Body of pancreas (tissue), 4 donors: ENCODE results near the gene RPL6. TPM values are rescaled to one million over a fixed set of nuclear protein-coding genes. Genes with fewer than 3 reads are reported as not detected.

Experiments used
- ATAC-seq: fragments of 150-250 bp; one replicate; pipeline ENCODE4 v1.9.1; 2016
- DNase-seq, 4 donors: peaks; one replicate each; pipeline ENCODE4 v3.0.0-alpha.2; 2019
- H3K27ac ChIP-seq, 4 donors: fragments of 200-600 bp; sonication (generic); 1 replicate in 3 of 4; 2 replicates in 1 of 4; pipeline versions ENCODE4 v1.5.1 to v1.6.1; 2016 to 2019; ENCODE audit warnings: mild to moderate bottlenecking in 1 of 4, mixed read lengths in 1 of 4, moderate library complexity in 1 of 4
- H3K27me3 ChIP-seq, 2 donors: fragments of 200-600 bp; sonication (generic); one replicate each; pipeline ENCODE4 v1.6.0; 2016; ENCODE audit warnings: mild to moderate bottlenecking in 1 of 2
- H3K36me3 ChIP-seq, 2 donors: fragments of 200-600 bp; sonication (generic); replicated peaks in 1 of 2; 2 replicates each; pipeline ENCODE4 v1.5.1; 2016; ENCODE audit warnings: low read depth in 2 of 2; ENCODE audit not compliant: insufficient read depth in 1 of 2
- H3K4me1 ChIP-seq: fragments of 200-600 bp; sonication (generic); one replicate; pipeline ENCODE4 v1.6.0; 2016
- H3K4me3 ChIP-seq, 2 donors: fragments of 200-600 bp; sonication (generic); 1 replicate in 1 of 2; 2 replicates in 1 of 2; pipeline ENCODE4 v1.5.1; 2016 to 2019
- H3K9me3 ChIP-seq, 3 donors: fragments of 200-600 bp; sonication (generic); 1 replicate in 2 of 3; 2 replicates in 1 of 3; pipeline ENCODE4 v1.5.1; 2016
- CTCF ChIP-seq, 7 experiments: fragments of 450-650 bp in 4 of 7; fragments of 200-600 bp in 3 of 7; sonication (generic) in 3 of 7; IDR thresholded peaks; one replicate each; pipeline ENCODE4 v1.5.1; 2016 to 2019; ENCODE audit warnings: antibody characterized with exemption in 7 of 7
- POLR2A ChIP-seq, 3 donors: fragments of 450-650 bp; IDR thresholded peaks; one replicate each; pipeline ENCODE4 v1.6.1; 2016; ENCODE audit warnings: antibody characterized with exemption in 3 of 3, mild to moderate bottlenecking in 2 of 3
- WGBS, 2 donors: methylation state at CpG; one replicate each; pipeline ENCODE4 v1.1.5; 2017; 5-methylcytosine and 5-hydroxymethylcytosine counted together
- intact Hi-C: fragments of 100-400 bp; cut with DNase I; formaldehyde crosslinking; loops from one replicate; pipeline ENCODE4 v1.15.1; 2023
- total RNA-seq, 2 donors: library from RNA; depleted of rRNA; stranded (reverse); fragments of >200 nt; gene quantifications; one replicate each; pipeline ENCODE4 v1.1.0, GENCODE V29; 2016

The RPL6 gene
- total RNA-seq, 2 donors from 2014 or later: 864 to 931 TPM

GRCh38 chr12:112359290-112359689, 50.1 kb downstream of the RPL6 start:
- no peak for ATAC-seq
- no peaks in the 10 kb centered on the region for H3K27me3 ChIP-seq
- whole genome bisulfite sequencing, 2 donors: 87 to 94% methylated on average over 4 of the region's 4 CpGs
- no peak overlapping the region for H3K27ac ChIP-seq
- DNase-seq: no peak
- H3K4me1 ChIP-seq: no peaks in the 10 kb centered on the region
- no peaks in the 10 kb centered on the region for H3K36me3 ChIP-seq
- no peak overlapping the region for H3K4me3 ChIP-seq
- TF ChIP-seq POLR2A (IDR thresholded peaks at IDR 0.05): no peak
- TF ChIP-seq CTCF (IDR thresholded peaks at IDR 0.05): no peak
- intact Hi-C loops: no loop called here
- H3K9me3 ChIP-seq: no peaks in the 10 kb centered on the region

- TF ChIP-seq POLR2A (IDR thresholded peaks at IDR 0.05): no peak
- TF ChIP-seq CTCF (IDR thresholded peaks at IDR 0.05): no peak
- Histone ChIP-seq H3K4me1 (no peaks in the 10 kb centered on the region), H3K27ac (no peak overlapping the region), H3K9me3 (no peaks in the 10 kb centered on the region), H3K36me3 (no peaks in the 10 kb centered on the region), H3K27me3 (no peaks in the 10 kb centered on the region), H3K4me3 (no peak overlapping the region)
- intact Hi-C loops: no loop called here
- no peak for DNase-seq
- 79 to 87% methylated on average over 2 of the region's 2 CpGs for WGBS, 2 donors
- ATAC-seq: no peak
Measured at GRCh38 chr12:112357214-112357613, 52.2 kb downstream of the RPL6 start.

Other genes starting within 250 kb of the RPL6 start
- 10 to 100 TPM; 23.3 to 45.2 TPM for gene HECTD4, start 27.2 kb downstream of the RPL6 start, total RNA-seq
- gene PTPN11, start 9.3 kb upstream of the RPL6 start, total RNA-seq: 10 to 100 TPM; 31.6 to 47.1 TPM